Left hindlimb (tissue), 1 donor: ENCODE measurements around the gene LARP6.
A peak's percentile ranks its signal among the peaks of the same experiment; 100 is the strongest.
"Not testable (repeated sequence)": the region's sequence is repeated elsewhere in the genome, so short reads cannot be mapped to it uniquely, and the experiment has no call there.

Source experiments
- DNase-seq: peaks from one replicate; pipeline ENCODE4 v3.0.0-alpha.2; 2018

LARP6 gene

GRCh38 chr15:70829371-70830166 is 24.4 kb downstream of the LARP6 start:
- DNase-seq = no peak

GRCh38 chr15:70827721-70828120 is 26.2 kb downstream of the LARP6 start:
- no peak for DNase-seq

GRCh38 chr15:70826634-70827033 is 27.3 kb downstream of the LARP6 start:
- no peak for DNase-seq

- no peak for DNase-seq
Observed at GRCh38 chr15:70825841-70826240, 28.1 kb downstream of the LARP6 start.

- no peak for DNase-seq
Observed at GRCh38 chr15:70823196-70823595, 30.8 kb downstream of the LARP6 start.

- DNase-seq = no peak
Observed at GRCh38 chr15:70820214-70820613, 33.7 kb downstream of the LARP6 start.

- DNase-seq = no peak
Observed at GRCh38 chr15:70818580-70818979, 35.4 kb downstream of the LARP6 start.

GRCh38 chr15:70817266-70817665 is 36.7 kb downstream of the LARP6 start:
- no peak for DNase-seq

GRCh38 chr15:70815604-70816003 is 38.4 kb downstream of the LARP6 start:
- DNase-seq = no peak

GRCh38 chr15:70815011-70815410 is 38.9 kb downstream of the LARP6 start:
- DNase-seq = not testable (repeated sequence)

GRCh38 chr15:70812827-70813364 is 41.1 kb downstream of the LARP6 start:
- no peak for DNase-seq

- DNase-seq = no peak
Observed at GRCh38 chr15:70810916-70811578, 42.9 kb downstream of the LARP6 start.

GRCh38 chr15:70806992-70807712 is 46.8 kb downstream of the LARP6 start:
- DNase-seq = no peak

- DNase-seq = not testable (repeated sequence)
Observed at GRCh38 chr15:70804388-70804787, 49.6 kb downstream of the LARP6 start.

GRCh38 chr15:70802629-70803028 is 51.3 kb downstream of the LARP6 start:
- no peak for DNase-seq

- DNase-seq = no peak
Observed at GRCh38 chr15:70801109-70801508, 52.8 kb downstream of the LARP6 start.

- peak; percentile 68 for DNase-seq
Observed at GRCh38 chr15:70799667-70800450, 54.1 kb downstream of the LARP6 start.

- DNase-seq = no peak
Observed at GRCh38 chr15:70797464-70797863, 56.5 kb downstream of the LARP6 start.

GRCh38 chr15:70796516-70797310 is 57.2 kb downstream of the LARP6 start:
- DNase-seq = no peak

- no peak for DNase-seq
Observed at GRCh38 chr15:70795311-70795665, 58.7 kb downstream of the LARP6 start.

GRCh38 chr15:70794596-70795310 is 59.2 kb downstream of the LARP6 start:
- DNase-seq = peak; percentile 56
